ENCODE results near the gene OR2D3.
"Not testable (repeated sequence)": the region's sequence is repeated elsewhere in the genome, so short reads cannot be mapped to it uniquely, and the experiment has no call there.

Gene OR2D3, protein sequence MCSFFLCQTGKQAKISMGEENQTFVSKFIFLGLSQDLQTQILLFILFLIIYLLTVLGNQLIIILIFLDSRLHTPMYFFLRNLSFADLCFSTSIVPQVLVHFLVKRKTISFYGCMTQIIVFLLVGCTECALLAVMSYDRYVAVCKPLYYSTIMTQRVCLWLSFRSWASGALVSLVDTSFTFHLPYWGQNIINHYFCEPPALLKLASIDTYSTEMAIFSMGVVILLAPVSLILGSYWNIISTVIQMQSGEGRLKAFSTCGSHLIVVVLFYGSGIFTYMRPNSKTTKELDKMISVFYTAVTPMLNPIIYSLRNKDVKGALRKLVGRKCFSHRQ

DNA sequence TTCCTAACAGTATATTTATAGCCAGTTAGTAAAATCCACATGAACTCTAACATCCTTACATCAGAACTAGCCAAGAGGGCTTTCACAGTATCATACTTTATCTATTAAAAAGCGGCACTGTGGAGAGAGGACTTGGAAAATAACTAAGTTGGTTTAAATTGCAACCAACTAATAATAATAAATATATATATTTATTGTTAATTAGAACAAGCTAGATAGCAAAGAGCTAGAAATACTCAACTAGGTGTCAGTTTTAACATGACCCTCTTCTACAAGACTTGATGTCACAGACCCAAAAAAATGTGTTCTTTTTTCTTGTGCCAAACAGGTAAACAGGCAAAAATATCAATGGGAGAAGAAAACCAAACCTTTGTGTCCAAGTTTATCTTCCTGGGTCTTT is at the start of gene OR2D3:
OR2D3 (plus strand) TSS at position 301 of the 400 bp plus-strand sequence; CDS start at position 301, 0 bp downstream.
- no peak for DNase-seq

GRCh38 chr11:6871278-6871677 is 49.5 kb upstream of the OR2D3 start:
- DNase-seq = no peak

- no peak for DNase-seq
Observed at GRCh38 chr11:6875761-6876160, 45.0 kb upstream of the OR2D3 start.

DNA sequence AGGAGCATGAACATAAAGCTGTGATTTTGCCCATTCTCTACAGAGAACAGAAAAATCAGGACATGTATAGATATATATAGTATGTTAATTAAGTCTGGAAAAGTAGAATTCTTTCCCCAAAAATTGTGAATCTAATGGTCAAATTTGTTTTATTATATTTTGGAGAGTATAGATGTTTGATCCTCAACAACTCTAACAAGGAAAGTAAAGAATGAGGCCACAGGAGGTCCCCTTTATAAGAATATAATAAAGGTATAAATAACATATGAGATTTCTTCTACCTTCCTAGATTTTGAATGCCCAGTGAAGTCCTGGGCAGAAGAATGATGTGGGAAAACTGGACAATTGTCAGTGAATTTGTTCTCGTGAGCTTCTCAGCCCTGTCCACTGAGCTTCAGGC is 44.5 kb upstream of the OR2D3 start, which contains the start of gene OR10A4:
OR10A4 (plus strand) TSS at position 301 of the 400 bp plus-strand sequence; CDS start at position 324, 23 bp downstream.
- DNase-seq = no peak

DNA sequence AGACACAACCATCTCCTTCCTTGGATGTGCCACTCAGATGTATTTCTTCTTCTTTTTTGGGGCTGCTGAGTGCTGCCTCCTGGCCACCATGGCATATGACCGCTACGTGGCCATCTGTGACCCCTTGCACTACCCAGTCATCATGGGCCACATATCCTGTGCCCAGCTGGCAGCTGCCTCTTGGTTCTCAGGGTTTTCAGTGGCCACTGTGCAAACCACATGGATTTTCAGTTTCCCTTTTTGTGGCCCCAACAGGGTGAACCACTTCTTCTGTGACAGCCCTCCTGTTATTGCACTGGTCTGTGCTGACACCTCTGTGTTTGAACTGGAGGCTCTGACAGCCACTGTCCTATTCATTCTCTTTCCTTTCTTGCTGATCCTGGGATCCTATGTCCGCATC is 43.9 kb upstream of the OR2D3 start:
- DNase-seq = no peak

DNA sequence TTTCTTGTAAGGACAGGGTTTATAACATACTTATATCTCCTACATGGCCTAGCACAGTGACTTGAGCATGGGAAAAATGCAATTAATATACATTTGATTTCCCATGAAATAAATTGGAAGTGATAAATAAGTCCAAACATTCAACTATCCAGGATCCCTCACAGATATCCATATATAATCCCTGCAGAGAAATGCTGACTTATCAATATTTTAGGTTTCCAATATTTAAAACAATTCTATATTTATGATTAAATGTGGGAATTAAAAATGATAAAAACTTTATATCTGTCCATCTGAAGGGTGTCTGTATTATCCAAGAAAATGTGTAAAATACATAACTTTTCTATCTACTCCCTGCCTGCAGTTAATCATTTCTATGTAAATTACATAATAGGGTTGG is 38.1 kb upstream of the OR2D3 start:
- no peak for DNase-seq

GRCh38 chr11:6887711-6888110 is 33.1 kb upstream of the OR2D3 start:
- not testable (repeated sequence) for DNase-seq

GRCh38 chr11:6888830-6889229 is 32.0 kb upstream of the OR2D3 start:
- no peak for DNase-seq

- no peak for DNase-seq
Observed at GRCh38 chr11:6889835-6890234, 31.0 kb upstream of the OR2D3 start.

- DNase-seq = no peak
Observed at GRCh38 chr11:6892400-6892799, 28.4 kb upstream of the OR2D3 start, which contains the start of gene OR2D2. Gene OR2D2, minus strand, starts transcription at chr11:6892500. Its CDS starts 0 bp downstream, at chr11:6892500.

DNA sequence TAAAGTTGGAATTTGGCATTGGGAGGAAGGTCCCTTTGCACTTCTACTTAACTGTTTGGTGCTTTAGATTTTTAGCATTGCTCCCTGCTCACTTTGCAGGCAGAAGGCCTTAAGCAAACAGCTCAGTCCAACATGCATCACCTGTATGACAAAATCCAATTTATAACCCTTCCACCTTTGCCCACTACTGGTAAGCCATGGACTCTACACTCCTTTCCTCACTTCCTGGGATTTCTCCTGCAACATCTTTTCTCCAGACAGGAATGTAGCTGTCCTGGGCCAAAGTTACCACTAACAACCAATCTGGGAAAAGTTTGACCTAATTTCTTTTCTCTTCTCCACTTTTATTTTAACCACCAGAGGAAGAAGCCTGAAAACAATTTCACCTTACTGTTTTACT is 26.7 kb upstream of the OR2D3 start:
- DNase-seq = no peak

GRCh38 chr11:6895010-6895409 is 25.8 kb upstream of the OR2D3 start:
- DNase-seq = no peak

DNA sequence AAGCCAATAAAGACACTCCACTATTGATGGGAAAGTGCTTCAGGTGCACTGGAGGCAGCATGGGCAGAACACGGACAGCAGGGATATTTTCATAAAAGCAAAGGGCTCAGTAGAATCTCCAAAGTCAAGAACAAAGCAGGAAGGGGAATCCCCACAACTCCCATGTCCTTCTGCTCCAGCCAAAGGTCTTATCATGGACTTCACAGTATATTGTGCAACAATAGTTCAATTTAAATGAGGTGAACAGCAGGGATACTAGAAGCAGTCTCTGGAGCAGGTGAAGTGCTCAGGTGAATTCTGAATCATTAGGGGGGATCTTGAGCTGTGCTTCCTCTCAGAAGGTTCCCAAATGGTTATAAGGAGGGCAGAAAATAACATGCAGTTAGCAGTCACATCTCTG is 21.9 kb upstream of the OR2D3 start:
- no peak for DNase-seq

GRCh38 chr11:6900327-6900999 is 20.3 kb upstream of the OR2D3 start:
- DNase-seq = no peak

- not testable (repeated sequence) for DNase-seq
Observed at GRCh38 chr11:6904804-6905203, 16.0 kb upstream of the OR2D3 start.

- DNase-seq = no peak
Observed at GRCh38 chr11:6911378-6911777, 9.4 kb upstream of the OR2D3 start.

DNA sequence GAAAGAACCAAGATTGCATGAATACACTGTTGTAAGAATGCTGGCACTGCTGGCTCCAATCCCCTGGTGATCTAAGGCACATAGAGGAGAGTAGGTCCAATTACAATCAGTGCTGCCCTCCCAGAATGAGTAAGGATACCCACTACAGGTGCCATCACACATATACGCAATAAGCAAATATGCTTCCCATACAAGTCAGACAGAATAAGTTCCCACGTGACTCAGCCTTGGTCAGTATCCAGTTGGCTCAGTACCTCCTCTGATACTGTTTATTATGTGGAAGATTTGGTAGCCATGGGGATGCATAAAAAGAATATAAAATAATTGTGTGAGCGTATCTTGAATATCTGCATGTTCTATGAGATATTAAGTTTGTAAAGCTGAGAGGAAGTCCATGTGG is 8.9 kb upstream of the OR2D3 start:
- no peak for DNase-seq

DNA sequence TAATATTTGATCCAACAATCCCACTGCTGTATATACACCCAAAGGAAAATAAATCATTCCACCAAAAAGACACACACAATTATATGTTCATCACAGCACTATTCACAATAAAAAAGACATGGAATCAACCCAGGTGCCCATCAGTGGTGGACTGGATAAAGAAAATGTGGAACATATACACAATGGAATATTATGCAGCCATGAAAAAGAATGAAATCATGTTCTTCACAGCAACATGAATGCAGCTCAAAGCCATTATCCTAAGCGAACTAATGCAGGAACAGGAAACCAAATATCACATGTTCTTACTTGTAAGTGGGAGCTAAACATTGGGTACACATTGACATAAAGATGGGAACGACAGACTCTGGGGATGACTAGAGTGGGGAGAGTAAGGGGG is 1.1 kb upstream of the OR2D3 start:
- DNase-seq = no peak

GRCh38 chr11:6925007-6925577 is 4.3 kb downstream of the OR2D3 start:
- DNase-seq = no peak

DNA sequence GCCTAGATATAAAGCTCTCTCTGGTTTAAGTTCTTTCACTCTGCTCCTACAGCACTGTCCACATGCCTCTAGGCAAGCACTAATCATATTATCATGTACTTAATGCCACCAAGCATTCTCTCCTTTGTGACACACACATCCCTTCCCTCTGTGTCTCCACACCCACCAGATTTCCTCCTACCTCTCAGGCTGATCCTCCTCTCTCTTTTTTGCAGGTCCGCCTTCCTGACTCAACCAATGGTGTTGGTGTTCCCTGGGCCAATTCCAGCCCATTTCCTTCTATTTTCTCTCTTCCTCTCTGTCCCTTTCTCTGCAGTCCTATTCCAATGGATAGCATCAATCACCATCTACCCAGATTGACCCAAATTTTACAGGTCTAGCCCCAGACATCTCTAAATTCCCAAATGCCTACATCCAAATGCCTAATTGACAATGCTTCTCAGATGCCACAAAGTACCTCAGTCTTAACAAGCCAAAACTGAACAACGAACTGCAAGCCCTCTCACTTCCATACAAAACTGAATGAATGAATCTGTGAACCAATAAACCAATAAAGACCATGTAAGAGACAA is 4.9 kb downstream of the OR2D3 start:
- DNase-seq = no peak

GRCh38 chr11:6926208-6927029 is 5.6 kb downstream of the OR2D3 start, which contains the start of gene ZNF215:
Gene ZNF215, plus strand, starts transcription at chr11:6926426. Its CDS starts 5,847 bp downstream, at chr11:6932273.
- DNase-seq = no peak

DNA sequence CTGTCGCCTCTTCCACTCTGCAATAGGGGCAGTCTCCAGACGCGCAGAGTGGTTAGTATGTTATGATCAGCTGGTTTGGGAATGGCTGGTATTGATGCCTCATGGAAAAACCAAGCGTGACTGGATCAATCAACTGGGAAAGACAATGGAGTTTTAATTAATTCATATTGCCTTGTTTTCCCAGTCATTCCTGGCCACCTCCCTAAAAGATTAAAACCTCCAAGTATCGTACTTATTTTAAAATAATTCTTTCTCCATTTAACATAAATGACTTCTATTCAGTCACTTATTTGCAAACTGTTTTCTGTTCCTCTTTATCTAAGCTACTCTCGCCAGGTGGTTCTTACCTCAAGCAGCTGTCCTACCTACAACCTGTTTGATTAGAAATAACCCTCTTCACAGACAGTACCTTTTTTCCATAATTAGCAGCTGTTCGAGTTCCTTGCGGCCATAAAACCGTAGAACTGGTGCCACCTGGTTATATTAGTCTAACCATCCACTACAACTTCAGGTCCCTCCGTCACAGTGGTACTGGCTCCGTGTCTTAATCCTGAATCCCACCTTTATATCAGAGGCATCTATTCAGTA is 6.3 kb downstream of the OR2D3 start:
- DNase-seq = no peak

All from Kasumi-1 (cell line).